ENCODE measurements around the gene OVCH2.

DNA sequence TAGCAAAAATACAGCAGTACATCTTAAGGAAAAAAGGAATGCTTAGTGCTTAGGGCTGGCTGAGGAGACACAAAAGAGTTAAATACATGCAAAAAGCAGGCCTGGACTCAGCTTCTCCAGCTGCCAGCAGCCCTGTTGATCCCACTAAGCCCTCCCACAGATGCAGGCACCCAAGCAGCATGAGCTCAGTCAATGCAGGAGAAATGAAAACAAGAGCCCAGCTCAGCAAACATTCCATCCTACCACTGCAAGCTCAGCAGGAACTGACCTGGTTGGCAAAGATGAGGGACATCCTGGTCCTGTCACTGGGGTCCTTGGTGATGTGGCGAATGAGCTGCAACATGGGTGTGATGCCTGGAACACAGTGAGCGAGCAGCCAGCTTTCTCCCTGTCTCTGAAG lies 38.8 kb downstream of the OVCH2 start:
- TF ChIP-seq POLR2AphosphoS5 (IDR thresholded peaks at IDR 0.05; ENCODE audit: low read depth) (no peak), EZH2 (IDR thresholded peaks at IDR 0.05; ENCODE audit: low read depth, unreplicated experiment) (no peak), CTCF (conservative IDR thresholded peaks at IDR 0.05; ENCODE audit: low read depth in 2 of 2) (no peak), ETS1 (IDR thresholded peaks at IDR 0.05) (no peak), JUNB (IDR thresholded peaks at IDR 0.05; ENCODE audit: unreplicated experiment) (no peak), CREB1 (CRISPR knock-in tag; IDR thresholded peaks at IDR 0.05; ENCODE audit: low read depth) (no peak), REST (IDR thresholded peaks at IDR 0.05; ENCODE audit: unreplicated experiment) (no peak), EZH2phosphoT487 (IDR thresholded peaks at IDR 0.05; ENCODE audit: unreplicated experiment) (no peak), ZNF331 (CRISPR knock-in tag; IDR thresholded peaks at IDR 0.05; ENCODE audit: low read depth) (no peak), ZNF462 (CRISPR knock-in tag; IDR thresholded peaks at IDR 0.05) (no peak)
